Fibroblast of the aortic adventitia (primary cell): ENCODE results near the gene GJC2. TPM values are rescaled to one million over a fixed set of nuclear protein-coding genes. Genes with fewer than 3 reads are reported as not detected.
A peak's percentile ranks its signal among the peaks of the same experiment; 100 is the strongest.

Experiments used
- DNase-seq: peaks from one replicate; pipeline ENCODE4 v3.0.0-alpha.2; 2010; ENCODE audit warnings: low read depth
- H3K4me3 ChIP-seq: 2 replicates; pipeline ENCODE4 v1.5.1; 2011; ENCODE audit warnings: low read depth, mild to moderate bottlenecking, control low read depth, low read length, moderate library complexity
- total RNA-seq: library from RNA; depleted of rRNA; stranded (reverse); fragments of >200 nt; gene quantifications from 2 replicates; pipeline ENCODE4 v1.2.3, GENCODE V29; 2012; ENCODE audit warnings: low replicate concordance
- TF ChIP-seq, protein P1 (sequence below): IDR thresholded peaks from 2 replicates; pipeline ENCODE4 v1.5.1; 2011; ENCODE audit warnings: mild to moderate bottlenecking, low read length, control low read depth, inconsistent platforms; ENCODE audit not compliant: insufficient read depth

The GJC2 gene
- total RNA-seq, 1 donor = 2.0 TPM

DNA sequence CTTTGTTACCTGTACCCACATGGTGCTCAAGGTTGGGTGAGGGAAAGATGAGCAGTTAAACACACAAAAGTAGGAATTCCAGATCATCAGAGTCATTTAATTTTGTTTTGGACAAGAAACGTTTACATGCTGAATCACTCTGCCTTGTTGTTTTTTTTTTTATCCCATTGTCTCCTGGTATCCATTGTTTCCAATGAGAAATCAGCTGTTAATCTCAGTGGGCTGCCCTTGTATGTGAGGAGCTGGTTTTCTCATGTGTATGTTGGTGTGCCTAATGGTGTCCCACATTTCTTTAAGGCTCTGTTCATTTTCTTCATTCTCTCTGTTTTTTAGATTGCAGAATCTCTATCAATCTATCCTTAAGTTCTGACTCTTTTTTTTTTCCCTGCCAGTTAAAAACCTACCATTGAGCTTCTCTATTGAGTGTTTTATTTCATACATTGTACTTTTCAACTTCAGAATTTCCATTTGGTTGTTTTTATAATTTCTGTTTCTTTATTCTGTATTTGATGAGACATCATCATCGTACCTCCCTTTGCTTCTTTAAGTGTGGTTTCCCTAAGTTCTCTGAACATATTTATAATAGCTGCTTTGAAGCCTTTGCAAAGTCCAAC, 49.4 kb downstream of the GJC2 start:
- TF ChIP-seq, protein P1, sequence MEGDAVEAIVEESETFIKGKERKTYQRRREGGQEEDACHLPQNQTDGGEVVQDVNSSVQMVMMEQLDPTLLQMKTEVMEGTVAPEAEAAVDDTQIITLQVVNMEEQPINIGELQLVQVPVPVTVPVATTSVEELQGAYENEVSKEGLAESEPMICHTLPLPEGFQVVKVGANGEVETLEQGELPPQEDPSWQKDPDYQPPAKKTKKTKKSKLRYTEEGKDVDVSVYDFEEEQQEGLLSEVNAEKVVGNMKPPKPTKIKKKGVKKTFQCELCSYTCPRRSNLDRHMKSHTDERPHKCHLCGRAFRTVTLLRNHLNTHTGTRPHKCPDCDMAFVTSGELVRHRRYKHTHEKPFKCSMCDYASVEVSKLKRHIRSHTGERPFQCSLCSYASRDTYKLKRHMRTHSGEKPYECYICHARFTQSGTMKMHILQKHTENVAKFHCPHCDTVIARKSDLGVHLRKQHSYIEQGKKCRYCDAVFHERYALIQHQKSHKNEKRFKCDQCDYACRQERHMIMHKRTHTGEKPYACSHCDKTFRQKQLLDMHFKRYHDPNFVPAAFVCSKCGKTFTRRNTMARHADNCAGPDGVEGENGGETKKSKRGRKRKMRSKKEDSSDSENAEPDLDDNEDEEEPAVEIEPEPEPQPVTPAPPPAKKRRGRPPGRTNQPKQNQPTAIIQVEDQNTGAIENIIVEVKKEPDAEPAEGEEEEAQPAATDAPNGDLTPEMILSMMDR = no peak
- peak; percentile 2 for DNase-seq

DNA sequence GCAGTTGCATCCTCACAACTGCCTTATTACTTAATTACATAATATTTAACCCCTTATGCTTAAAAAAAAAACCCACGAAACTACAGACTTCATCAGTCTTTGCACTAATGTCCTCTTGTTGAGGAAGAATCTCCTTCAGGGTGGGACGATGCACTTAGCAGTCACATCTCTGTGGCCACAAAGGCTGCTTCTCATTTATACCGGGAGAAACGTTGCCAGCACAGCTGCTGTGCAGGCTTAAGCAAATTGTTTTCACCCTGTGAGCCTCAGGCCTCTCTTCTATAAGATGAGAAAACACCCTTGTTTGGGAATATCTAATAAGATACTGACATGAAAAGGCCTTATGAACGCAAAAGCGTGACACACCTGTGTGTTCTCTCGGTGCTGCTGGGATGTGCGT, 55.2 kb downstream of the GJC2 start:
- DNase-seq = no peak
- no peak overlapping the region for H3K4me3 ChIP-seq
- TF ChIP-seq, protein P1 = no peak

More for the DNA sequence above, 49.4 kb downstream of the GJC2 start:
- no peak overlapping the region for H3K4me3 ChIP-seq

DNA sequence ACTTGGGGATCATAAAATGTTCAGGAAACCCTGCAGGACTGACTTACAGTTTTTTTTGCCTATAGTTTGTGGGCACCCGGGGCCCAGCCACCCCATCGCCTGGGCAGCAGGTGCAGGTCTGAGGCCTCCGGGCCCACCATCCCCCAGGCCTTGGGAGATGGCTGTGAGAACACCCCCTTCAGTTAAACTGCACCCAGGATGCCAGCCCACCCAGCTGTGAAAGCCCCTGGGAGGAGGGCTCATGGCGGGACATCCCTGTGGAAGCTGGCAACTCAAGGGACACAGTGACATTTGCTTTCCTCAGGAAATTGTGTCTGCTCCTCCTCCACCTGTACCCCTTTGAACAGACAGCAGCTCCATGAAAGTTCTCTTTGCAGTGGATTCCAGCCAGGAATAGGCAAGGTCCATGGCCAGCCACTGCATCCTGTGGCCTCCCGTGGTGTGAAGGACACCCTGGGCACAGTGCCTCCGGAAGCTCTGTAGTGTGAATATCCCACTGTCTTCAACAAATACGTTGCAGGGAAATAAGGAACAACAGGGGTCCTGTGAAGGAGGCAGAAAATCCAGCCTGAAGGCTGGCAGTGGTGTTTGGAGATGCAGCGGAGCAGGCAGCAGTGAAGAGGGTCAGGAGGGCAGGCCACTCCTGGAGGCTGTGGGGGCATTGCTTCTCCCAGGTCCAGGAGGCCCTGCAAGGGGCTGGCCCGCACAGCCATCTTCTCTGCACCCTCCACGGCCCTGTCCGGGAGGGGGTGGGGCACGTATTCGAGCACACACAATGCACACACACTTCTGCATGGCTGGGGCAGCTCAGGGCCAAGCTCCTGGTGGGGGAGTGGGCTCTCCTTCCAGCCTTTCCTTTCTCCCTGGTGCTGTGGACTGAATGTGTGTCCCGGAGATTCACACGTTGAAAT, 56.1 kb downstream of the GJC2 start:
- TF ChIP-seq, protein P1 = no peak
- H3K4me3 ChIP-seq = no peak overlapping the region
- DNase-seq = no peak

DNA sequence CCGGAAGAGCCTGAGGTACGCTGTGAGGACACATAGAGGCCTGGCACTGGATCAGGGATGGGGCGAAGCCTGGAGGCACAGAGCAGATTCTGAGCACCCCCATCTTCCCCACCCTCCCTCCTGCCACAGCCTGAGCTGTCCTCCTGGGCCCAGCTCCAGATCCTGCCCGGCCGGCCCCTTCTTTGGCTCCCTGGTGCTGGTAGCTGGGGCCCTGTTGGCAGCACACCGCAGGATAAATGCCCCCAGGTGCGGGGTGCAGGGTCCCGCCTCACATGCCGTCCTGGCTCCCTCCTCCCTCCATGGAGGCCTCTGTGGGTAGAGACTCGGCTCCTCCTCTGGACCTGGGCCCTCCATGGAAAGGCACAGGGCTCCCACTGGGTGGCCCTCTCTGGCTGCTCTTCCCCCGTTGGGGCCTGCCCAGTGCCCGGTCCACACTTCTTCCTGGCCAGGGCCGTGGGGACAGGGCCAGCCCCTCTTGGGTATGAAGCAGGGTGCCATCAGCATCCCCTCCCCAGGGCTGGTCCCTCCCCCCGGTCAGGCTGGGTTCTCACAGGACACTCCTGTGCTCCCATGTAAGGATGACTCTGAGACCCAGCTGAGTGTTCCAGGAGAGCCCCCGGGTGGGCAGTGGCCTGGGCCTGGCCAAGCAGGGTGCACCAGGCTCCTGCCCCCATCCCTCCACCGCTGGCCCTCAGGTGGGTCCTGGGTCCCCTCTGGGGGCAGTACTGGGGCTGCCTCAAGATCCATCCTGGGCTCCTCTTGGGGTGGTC, 57.0 kb downstream of the GJC2 start:
- H3K4me3 ChIP-seq = no peak overlapping the region
- DNase-seq = no peak
- TF ChIP-seq, protein P1 = no peak

DNA sequence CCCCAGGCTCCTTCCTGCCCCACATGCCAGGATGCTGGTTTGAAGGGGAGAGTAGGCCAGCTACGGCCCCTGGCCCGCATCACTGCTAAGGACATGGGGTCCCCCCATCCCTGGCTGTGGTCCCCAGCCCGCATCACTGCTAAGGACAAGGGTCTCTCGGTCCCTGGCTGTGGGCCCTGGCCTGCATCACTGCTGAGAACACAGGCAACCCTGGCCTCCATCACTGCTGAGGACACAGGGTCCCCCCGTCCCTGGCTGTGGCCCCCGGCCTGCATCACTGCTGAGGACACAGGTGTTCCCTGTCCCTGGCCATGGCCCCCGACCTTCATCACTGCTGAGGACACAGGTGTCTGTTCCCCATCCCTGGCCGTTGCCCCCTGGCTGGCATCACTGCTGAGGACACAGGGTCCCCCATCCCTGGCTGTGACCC, 57.7 kb downstream of the GJC2 start:
- no peak overlapping the region for H3K4me3 ChIP-seq
- TF ChIP-seq, protein P1 = no peak
- DNase-seq = no peak
